Activated T-cell treated with anti-CD3 and anti-CD28 coated beads for 48 hours (primary cell): ENCODE data around the gene IFIT1B.
"Not testable (repeated sequence)": the region's sequence is repeated elsewhere in the genome, so short reads cannot be mapped to it uniquely, and the experiment has no call there.

Experiments used
- DNase-seq: peaks from one replicate; pipeline ENCODE4 v3.0.0-alpha.2; 2020; ENCODE audit warnings: low read depth

Gene IFIT1B

GRCh38 chr10:89348975-89349374 is 28.9 kb upstream of the IFIT1B start:
- DNase-seq = no peak

GRCh38 chr10:89350631-89351315 is 27.1 kb upstream of the IFIT1B start:
- not testable (repeated sequence) for DNase-seq

- no peak for DNase-seq
These were observed 26.5 kb upstream of the IFIT1B start for GRCh38 chr10:89351412-89351779.

GRCh38 chr10:89351780-89352597 is 25.9 kb upstream of the IFIT1B start:
- no peak for DNase-seq

GRCh38 chr10:89352802-89353201 is 25.1 kb upstream of the IFIT1B start:
- no peak for DNase-seq

GRCh38 chr10:89355394-89355931 is 22.4 kb upstream of the IFIT1B start:
- no peak for DNase-seq

- DNase-seq = no peak
These were observed 20.8 kb upstream of the IFIT1B start for GRCh38 chr10:89357096-89357495.

- no peak for DNase-seq
These were observed 19.9 kb upstream of the IFIT1B start for GRCh38 chr10:89357975-89358374.

GRCh38 chr10:89360157-89360556 is 17.7 kb upstream of the IFIT1B start:
- no peak for DNase-seq

GRCh38 chr10:89362929-89363328 is 14.9 kb upstream of the IFIT1B start:
- no peak for DNase-seq

- DNase-seq = no peak
These were observed 14.0 kb upstream of the IFIT1B start for GRCh38 chr10:89363729-89364442.

- no peak for DNase-seq
These were observed 13.3 kb upstream of the IFIT1B start for GRCh38 chr10:89364531-89364930.

- DNase-seq = no peak
These were observed 10.3 kb upstream of the IFIT1B start for GRCh38 chr10:89367529-89367928.

GRCh38 chr10:89368129-89368528 is 9.7 kb upstream of the IFIT1B start:
- no peak for DNase-seq

GRCh38 chr10:89369156-89370105 is 8.4 kb upstream of the IFIT1B start:
- no peak for DNase-seq

GRCh38 chr10:89371079-89371478 is 6.8 kb upstream of the IFIT1B start:
- no peak for DNase-seq

GRCh38 chr10:89371987-89372386 is 5.9 kb upstream of the IFIT1B start:
- DNase-seq = no peak

GRCh38 chr10:89373916-89374711 is 3.7 kb upstream of the IFIT1B start:
- no peak for DNase-seq

GRCh38 chr10:89374713-89375141 is 3.1 kb upstream of the IFIT1B start:
- DNase-seq = no peak

- no peak for DNase-seq
These were observed 1.2 kb downstream of the IFIT1B start for GRCh38 chr10:89379103-89379502.

- no peak for DNase-seq
These were observed 4.9 kb downstream of the IFIT1B start for GRCh38 chr10:89382757-89383156.
